ENCODE results near the gene GOT2.

DNA sequence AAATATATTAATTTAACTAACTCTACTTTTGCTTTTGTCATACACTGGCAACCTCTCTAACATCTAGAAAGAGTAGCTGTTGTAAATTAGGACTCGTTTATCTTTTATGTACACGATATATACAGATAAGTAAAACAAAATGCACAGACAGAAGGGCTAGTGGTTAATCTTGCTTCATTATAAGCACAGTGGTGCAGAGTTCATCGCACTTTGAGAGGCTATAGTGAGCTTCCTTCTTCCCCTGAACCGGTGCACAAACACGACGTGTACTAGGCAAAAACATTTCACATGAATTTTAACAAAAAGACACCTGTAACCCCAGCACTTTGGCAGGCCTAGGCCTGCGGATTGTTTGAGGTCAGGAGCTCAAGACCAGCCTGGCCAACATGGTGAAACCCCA is 10.4 kb upstream of the GOT2 start:
- TF ChIP-seq, protein P1, sequence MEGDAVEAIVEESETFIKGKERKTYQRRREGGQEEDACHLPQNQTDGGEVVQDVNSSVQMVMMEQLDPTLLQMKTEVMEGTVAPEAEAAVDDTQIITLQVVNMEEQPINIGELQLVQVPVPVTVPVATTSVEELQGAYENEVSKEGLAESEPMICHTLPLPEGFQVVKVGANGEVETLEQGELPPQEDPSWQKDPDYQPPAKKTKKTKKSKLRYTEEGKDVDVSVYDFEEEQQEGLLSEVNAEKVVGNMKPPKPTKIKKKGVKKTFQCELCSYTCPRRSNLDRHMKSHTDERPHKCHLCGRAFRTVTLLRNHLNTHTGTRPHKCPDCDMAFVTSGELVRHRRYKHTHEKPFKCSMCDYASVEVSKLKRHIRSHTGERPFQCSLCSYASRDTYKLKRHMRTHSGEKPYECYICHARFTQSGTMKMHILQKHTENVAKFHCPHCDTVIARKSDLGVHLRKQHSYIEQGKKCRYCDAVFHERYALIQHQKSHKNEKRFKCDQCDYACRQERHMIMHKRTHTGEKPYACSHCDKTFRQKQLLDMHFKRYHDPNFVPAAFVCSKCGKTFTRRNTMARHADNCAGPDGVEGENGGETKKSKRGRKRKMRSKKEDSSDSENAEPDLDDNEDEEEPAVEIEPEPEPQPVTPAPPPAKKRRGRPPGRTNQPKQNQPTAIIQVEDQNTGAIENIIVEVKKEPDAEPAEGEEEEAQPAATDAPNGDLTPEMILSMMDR (IDR thresholded peaks at IDR 0.05; ENCODE audit: borderline replicate concordance, extremely low read depth, low read length, poor library complexity, severe bottlenecking) = no peak
- no peak for TF ChIP-seq EZH2 (IDR thresholded peaks at IDR 0.05; ENCODE audit: borderline replicate concordance, low read depth, low read length, severe bottlenecking)

All from DND-41 (cell line).